ENCODE data around the gene MANBA. TPM values are rescaled to one million over a fixed set of nuclear protein-coding genes. Genes with fewer than 3 reads are reported as not detected.

The MANBA gene
- total RNA-seq, 1 experiment from 2014 or later, result 4.0 TPM

- H3K4me1 ChIP-seq (ENCODE audit: insufficient read depth, low read length, poor library complexity, severe bottlenecking), result no peaks in the 10 kb centered on the region
- POLR2A ChIA-PET (ENCODE audit: low non-redundant PET), result no interaction called here
- H3K9me3 ChIP-seq (ENCODE audit: low read depth, low read length, poor library complexity, severe bottlenecking), result no peaks in the 10 kb centered on the region
- no peak overlapping the region for H3K4me3 ChIP-seq (ENCODE audit: low read depth, low read length, poor library complexity, severe bottlenecking)
- H3K27me3 ChIP-seq (replicated peaks; ENCODE audit: insufficient read depth, low read depth, low read length, poor library complexity), result no peaks in the 10 kb centered on the region
- H3K36me3 ChIP-seq (ENCODE audit: insufficient read depth, low read length, poor library complexity, severe bottlenecking), result no peaks in the 10 kb centered on the region
- no peak for TF ChIP-seq CTCF (conservative IDR thresholded peaks at IDR 0.05; ENCODE audit: low read depth, low read length)
- TF ChIP-seq EZH2 (IDR thresholded peaks at IDR 0.05; ENCODE audit: borderline replicate concordance, low read depth, low read length, poor library complexity, severe bottlenecking), result no peak
- intact Hi-C loops (cut with micrococcal nuclease; ENCODE audit: unreplicated experiment), result no loop called here
- no peak overlapping the region for H3K27ac ChIP-seq (ENCODE audit: low read depth, low read length, poor library complexity, severe bottlenecking)
- no TSS peak for BruUV-seq (replicated peaks)
- CTCF ChIA-PET, result no interaction called here
- DNase-seq (ENCODE audit: low spot score), result no peak
Measured at GRCh38 chr4:102736636-102737549, 23.9 kb downstream of the MANBA start.

GRCh38 chr4:102735582-102735981 is 25.2 kb downstream of the MANBA start:
- intact Hi-C loops (cut with micrococcal nuclease; ENCODE audit: unreplicated experiment), result no loop called here
- no TSS peak for BruUV-seq (replicated peaks)
- POLR2A ChIA-PET (ENCODE audit: low non-redundant PET), result no interaction called here
- Histone ChIP-seq H3K4me1 (ENCODE audit: insufficient read depth, low read length, poor library complexity, severe bottlenecking) (no peaks in the 10 kb centered on the region), H3K27ac (ENCODE audit: low read depth, low read length, poor library complexity, severe bottlenecking) (no peak overlapping the region), H3K4me3 (ENCODE audit: low read depth, low read length, poor library complexity, severe bottlenecking) (no peak overlapping the region), H3K36me3 (ENCODE audit: insufficient read depth, low read length, poor library complexity, severe bottlenecking) (no peaks in the 10 kb centered on the region), H3K27me3 (replicated peaks; ENCODE audit: insufficient read depth, low read depth, low read length, poor library complexity) (no peaks in the 10 kb centered on the region), H3K9me3 (ENCODE audit: low read depth, low read length, poor library complexity, severe bottlenecking) (no peaks in the 10 kb centered on the region)
- CTCF ChIA-PET, result no interaction called here
- no peak for DNase-seq (ENCODE audit: low spot score)
- TF ChIP-seq EZH2 (IDR thresholded peaks at IDR 0.05; ENCODE audit: borderline replicate concordance, low read depth, low read length, poor library complexity, severe bottlenecking) (no peak), CTCF (conservative IDR thresholded peaks at IDR 0.05; ENCODE audit: low read depth, low read length) (no peak)

GRCh38 chr4:102734591-102735385 is 26.0 kb downstream of the MANBA start:
- ChIA-PET POLR2A (ENCODE audit: low non-redundant PET) (no interaction called here), CTCF (no interaction called here)

More at GRCh38 chr4:102734591-102735385, 26.0 kb downstream of the MANBA start:
- H3K9me3 ChIP-seq (ENCODE audit: low read depth, low read length, poor library complexity, severe bottlenecking), result no peaks in the 10 kb centered on the region
- H3K36me3 ChIP-seq (ENCODE audit: insufficient read depth, low read length, poor library complexity, severe bottlenecking), result no peaks in the 10 kb centered on the region
- H3K27me3 ChIP-seq (replicated peaks; ENCODE audit: insufficient read depth, low read depth, low read length, poor library complexity), result no peaks in the 10 kb centered on the region
- BruUV-seq (replicated peaks), result no TSS peak
- H3K27ac ChIP-seq (ENCODE audit: low read depth, low read length, poor library complexity, severe bottlenecking), result no peak overlapping the region
- TF ChIP-seq CTCF (conservative IDR thresholded peaks at IDR 0.05; ENCODE audit: low read depth, low read length) (no peak), EZH2 (IDR thresholded peaks at IDR 0.05; ENCODE audit: borderline replicate concordance, low read depth, low read length, poor library complexity, severe bottlenecking) (no peak)
- H3K4me3 ChIP-seq (ENCODE audit: low read depth, low read length, poor library complexity, severe bottlenecking), result no peak overlapping the region
- intact Hi-C loops (cut with micrococcal nuclease; ENCODE audit: unreplicated experiment), result no loop called here
- DNase-seq (ENCODE audit: low spot score), result no peak
- no peaks in the 10 kb centered on the region for H3K4me1 ChIP-seq (ENCODE audit: insufficient read depth, low read length, poor library complexity, severe bottlenecking)
